HepG2 (cell line): Measurements from ENCODE around the gene SYT13.

ENCODE experiments used
- ELF1 ChIP-seq: sonication (generic); formaldehyde crosslinking; IDR thresholded peaks from 2 replicates; pipeline ENCODE4 v1.4.0; 2020; ENCODE audit warnings: missing genetic modification reagents
- MYNN ChIP-seq: sonication (generic); formaldehyde crosslinking; IDR thresholded peaks from 2 replicates; pipeline ENCODE4 v1.4.0; 2020; ENCODE audit warnings: mild to moderate bottlenecking, low read depth, missing genetic modification reagents
- ZFP1 ChIP-seq: IDR thresholded peaks from 2 replicates; pipeline ENCODE4 v1.6.1; 2016
- TF ChIP-seq, protein P1 (sequence below): sonication (generic); formaldehyde crosslinking; conservative IDR thresholded peaks from 2 replicates; pipeline ENCODE4 v1.8.0; 2022; ENCODE audit warnings: missing genetic modification reagents

DNA sequence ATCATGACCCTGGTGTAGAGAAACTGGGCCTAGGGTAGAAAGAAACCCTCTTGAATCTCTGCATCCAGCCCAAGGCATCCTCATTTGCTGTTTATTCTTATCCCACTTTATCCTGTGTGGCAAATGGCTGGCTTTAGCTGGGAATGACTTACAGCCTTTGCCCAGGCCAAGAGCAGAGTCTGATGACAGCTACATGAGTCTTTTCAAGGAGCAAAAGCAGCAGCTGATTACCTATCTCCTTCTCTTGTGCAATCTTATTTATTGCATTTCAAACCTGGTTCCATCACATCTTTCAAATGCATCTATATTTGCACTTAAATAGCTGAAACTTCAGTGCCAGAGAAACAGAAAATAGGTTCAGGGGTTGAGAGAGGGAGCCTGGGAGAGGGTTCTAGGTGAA lies 26.1 kb downstream of the SYT13 start:
- TF ChIP-seq ELF1 (CRISPR knock-in tag): no peak
- TF ChIP-seq ZFP1 (CRISPR knock-in tag): no peak
- TF ChIP-seq, protein P1, sequence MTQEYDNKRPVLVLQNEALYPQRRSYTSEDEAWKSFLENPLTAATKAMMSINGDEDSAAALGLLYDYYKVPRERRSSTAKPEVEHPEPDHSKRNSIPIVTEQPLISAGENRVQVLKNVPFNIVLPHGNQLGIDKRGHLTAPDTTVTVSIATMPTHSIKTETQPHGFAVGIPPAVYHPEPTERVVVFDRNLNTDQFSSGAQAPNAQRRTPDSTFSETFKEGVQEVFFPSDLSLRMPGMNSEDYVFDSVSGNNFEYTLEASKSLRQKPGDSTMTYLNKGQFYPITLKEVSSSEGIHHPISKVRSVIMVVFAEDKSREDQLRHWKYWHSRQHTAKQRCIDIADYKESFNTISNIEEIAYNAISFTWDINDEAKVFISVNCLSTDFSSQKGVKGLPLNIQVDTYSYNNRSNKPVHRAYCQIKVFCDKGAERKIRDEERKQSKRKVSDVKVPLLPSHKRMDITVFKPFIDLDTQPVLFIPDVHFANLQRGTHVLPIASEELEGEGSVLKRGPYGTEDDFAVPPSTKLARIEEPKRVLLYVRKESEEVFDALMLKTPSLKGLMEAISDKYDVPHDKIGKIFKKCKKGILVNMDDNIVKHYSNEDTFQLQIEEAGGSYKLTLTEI (CRISPR knock-in tag): no peak
- no peak for TF ChIP-seq MYNN (CRISPR knock-in tag)
